Measurements from ENCODE around the gene STIMATE. TPM values are rescaled to one million over a fixed set of nuclear protein-coding genes. Genes with fewer than 3 reads are reported as not detected.

Gene STIMATE
- total and polyA plus RNA-seq, 2 of the 4 experiments (the other 2 are of a cell fraction), result 10.6 to 17.8 TPM

DNA sequence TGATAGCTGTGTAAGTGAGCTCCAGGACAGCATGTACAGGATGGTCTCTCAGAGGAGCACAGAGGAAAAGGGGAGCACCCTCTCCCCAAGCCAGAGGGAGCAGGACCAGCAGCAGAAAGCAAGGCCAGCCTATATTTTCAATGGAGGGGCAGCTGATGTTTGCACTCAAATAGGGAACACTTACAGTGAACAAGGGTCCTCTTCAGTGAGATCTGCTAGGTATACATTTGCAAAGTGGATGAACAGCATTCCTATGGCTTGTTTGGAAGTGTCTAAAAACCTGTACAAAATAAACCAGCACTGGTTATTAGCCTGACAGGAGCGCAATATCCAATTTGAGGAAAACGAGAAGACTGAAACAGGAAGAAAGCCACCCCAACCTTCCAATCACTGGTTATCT lies 44.9 kb downstream of the STIMATE start:
- Histone ChIP-seq H4K20me1 (ENCODE audit: insufficient read depth, low read length) (peaks cover 7% of the 10 kb centered on the region; the same call in 1 of the 2 replicates), H3K79me1 (ENCODE audit: low read depth in 1 of 2, low read length in 2 of 2) (peaks cover 0 to 3% of the 10 kb centered on the region in 2 experiments; a peak in 1 of 4 replicates), H2BK5ac (ENCODE audit: low read depth, low read length, poor library complexity, severe bottlenecking) (no peak overlapping the region), H3K4ac (ENCODE audit: low read depth, low read length) (no peak overlapping the region), H2AK9ac (replicated peaks; ENCODE audit: low read depth, low read length, poor library complexity) (no peak overlapping the region), H3K36me3 (ENCODE audit: control insufficient read depth, insufficient read depth, low read length) (peaks cover 17% of the 10 kb centered on the region), H3K4me1 (ENCODE audit: control insufficient read depth, insufficient read depth, low read length) (peaks cover 7% of the 10 kb centered on the region; the same call in 1 of the 2 replicates), H3K56ac (ENCODE audit: extremely low read depth, insufficient read depth, low read length) (no peak overlapping the region), H3K4me2 (ENCODE audit: low read depth, low read length) (no peak overlapping the region), H4K5ac (ENCODE audit: low read depth, low read length) (no peak overlapping the region), H3K14ac (replicated peaks; ENCODE audit: low read depth, low read length) (no peak overlapping the region), H2BK120ac (ENCODE audit: low read depth, low read length) (no peak overlapping the region), H2BK20ac (ENCODE audit: low read depth, low read length) (no peak overlapping the region), H3K9me1 (ENCODE audit: insufficient read depth, low read length) (peaks cover 8% of the 10 kb centered on the region; the same call in 1 of the 2 replicates), H2AK5ac (ENCODE audit: low read depth, low read length) (no peak overlapping the region), H3K9me3 (ENCODE audit: control insufficient read depth, insufficient read depth, low read length) (no peaks in the 10 kb centered on the region), H3K27ac (ENCODE audit: insufficient read depth, low read length) (no peak overlapping the region), H2AFZ (replicated peaks; ENCODE audit: low read length, poor library complexity) (no peak overlapping the region), H2BK15ac (ENCODE audit: low read depth, low read length) (no peak overlapping the region), H3K18ac (ENCODE audit: low read depth, low read length) (no peak overlapping the region), H3K27me3 (ENCODE audit: control insufficient read depth, insufficient read depth, low read length) (no peaks in the 10 kb centered on the region), H3K4me3 (ENCODE audit: insufficient read depth, low read depth, low read length) (no peak overlapping the region), H3K9ac (ENCODE audit: low read depth, low read length) (no peak overlapping the region), H3K23ac (ENCODE audit: low read depth, low read length) (no peak overlapping the region), H4K8ac (ENCODE audit: low read depth in 2 of 2, low read length in 2 of 2) (no peak overlapping the region), H4K91ac (ENCODE audit: insufficient read depth, low read depth, low read length) (no peak overlapping the region)
- TF ChIP-seq NFE2L2 (IDR thresholded peaks at IDR 0.05; ENCODE audit: low read depth, low read length) (no peak), BHLHE40 (IDR thresholded peaks at IDR 0.05; ENCODE audit: low read depth, low read length) (no peak), RCOR1 (IDR thresholded peaks at IDR 0.05; ENCODE audit: insufficient replicate concordance, low read length) (no peak), MAZ (IDR thresholded peaks at IDR 0.05; ENCODE audit: borderline replicate concordance, low read depth, low read length) (no peak), SMC3 (IDR thresholded peaks at IDR 0.05; ENCODE audit: low read depth, low read length) (no peak), CEBPB (IDR thresholded peaks at IDR 0.05; ENCODE audit: low read depth, low read length) (no peak), MAFK (IDR thresholded peaks at IDR 0.05; ENCODE audit: low read depth, low read length) (no peak), CHD1 (IDR thresholded peaks at IDR 0.05; ENCODE audit: low read depth, low read length) (no peak), POLR2A (IDR thresholded peaks at IDR 0.05; ENCODE audit: low read depth, low read length) (no peak), MXI1 (IDR thresholded peaks at IDR 0.05; ENCODE audit: borderline replicate concordance, low read depth, low read length) (no peak), RAD21 (IDR thresholded peaks at IDR 0.05; ENCODE audit: low read length) (no peak), USF2 (IDR thresholded peaks at IDR 0.05; ENCODE audit: low read depth, low read length) (no peak), FOS (IDR thresholded peaks at IDR 0.05; ENCODE audit: low read depth, low read length) (no peak)
- TF ChIP-seq, protein P1, sequence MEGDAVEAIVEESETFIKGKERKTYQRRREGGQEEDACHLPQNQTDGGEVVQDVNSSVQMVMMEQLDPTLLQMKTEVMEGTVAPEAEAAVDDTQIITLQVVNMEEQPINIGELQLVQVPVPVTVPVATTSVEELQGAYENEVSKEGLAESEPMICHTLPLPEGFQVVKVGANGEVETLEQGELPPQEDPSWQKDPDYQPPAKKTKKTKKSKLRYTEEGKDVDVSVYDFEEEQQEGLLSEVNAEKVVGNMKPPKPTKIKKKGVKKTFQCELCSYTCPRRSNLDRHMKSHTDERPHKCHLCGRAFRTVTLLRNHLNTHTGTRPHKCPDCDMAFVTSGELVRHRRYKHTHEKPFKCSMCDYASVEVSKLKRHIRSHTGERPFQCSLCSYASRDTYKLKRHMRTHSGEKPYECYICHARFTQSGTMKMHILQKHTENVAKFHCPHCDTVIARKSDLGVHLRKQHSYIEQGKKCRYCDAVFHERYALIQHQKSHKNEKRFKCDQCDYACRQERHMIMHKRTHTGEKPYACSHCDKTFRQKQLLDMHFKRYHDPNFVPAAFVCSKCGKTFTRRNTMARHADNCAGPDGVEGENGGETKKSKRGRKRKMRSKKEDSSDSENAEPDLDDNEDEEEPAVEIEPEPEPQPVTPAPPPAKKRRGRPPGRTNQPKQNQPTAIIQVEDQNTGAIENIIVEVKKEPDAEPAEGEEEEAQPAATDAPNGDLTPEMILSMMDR (conservative IDR thresholded peaks at IDR 0.05; ENCODE audit: low read depth, low read length), result no peak
- TF ChIP-seq, protein P2, sequence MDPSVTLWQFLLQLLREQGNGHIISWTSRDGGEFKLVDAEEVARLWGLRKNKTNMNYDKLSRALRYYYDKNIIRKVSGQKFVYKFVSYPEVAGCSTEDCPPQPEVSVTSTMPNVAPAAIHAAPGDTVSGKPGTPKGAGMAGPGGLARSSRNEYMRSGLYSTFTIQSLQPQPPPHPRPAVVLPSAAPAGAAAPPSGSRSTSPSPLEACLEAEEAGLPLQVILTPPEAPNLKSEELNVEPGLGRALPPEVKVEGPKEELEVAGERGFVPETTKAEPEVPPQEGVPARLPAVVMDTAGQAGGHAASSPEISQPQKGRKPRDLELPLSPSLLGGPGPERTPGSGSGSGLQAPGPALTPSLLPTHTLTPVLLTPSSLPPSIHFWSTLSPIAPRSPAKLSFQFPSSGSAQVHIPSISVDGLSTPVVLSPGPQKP (IDR thresholded peaks at IDR 0.05; ENCODE audit: borderline replicate concordance, low read depth, low read length), result no peak
- BruUV-seq (replicated peaks), result no TSS peak
- dilution Hi-C loops (cut with HindIII; ENCODE audit: low sequenced_read_pairs, unreplicated experiment) (no loop called here), in situ Hi-C loops (cut with MboI; ENCODE audit: low sequenced_read_pairs) (loop anchor here (5.0 kb wide), 1 partner anchor 210 kb away; no protein-coding TSS in a partner anchor), intact Hi-C loops (cut with micrococcal nuclease) (no loop called here)
- no peak for DNase-seq
- CTCF ChIA-PET, result interaction anchor here (0.6 kb wide), 1 partner anchor 134 kb away, joined by 3 read pairs; no protein-coding TSS in a partner anchor
- POLR2A ChIA-PET (ENCODE audit: unreplicated experiment), result no interaction called here
- ATAC-seq (ENCODE audit: low read depth), result no peak
- WGBS, 2 experiments (ENCODE audit: extremely low coverage in 2 of 2, insufficient read length in 1 of 2), result no CpG with 5 or more reads among the region's 2 CpGs

All from IMR-90 (cell line).